HL-60 (cell line): Measurements from ENCODE around the gene GH1.

Source experiments
- DNase-seq, 2 experiments: peaks; one replicate each; pipeline ENCODE4 v3.0.0-alpha.2; 2010 to 2020; ENCODE audit warnings: low read depth in 1 of 2, low spot score in 1 of 2
- H3K27ac ChIP-seq: fragments of 250-450 bp; sonication (Bioruptor Pico); replicated peaks from 2 replicates; pipeline ENCODE4 v1.5.1; 2020; ENCODE audit warnings: mild to moderate bottlenecking, moderate library complexity
- H3K27me3 ChIP-seq: fragments of 250-450 bp; sonication (Bioruptor Pico); 2 replicates; pipeline ENCODE4 v1.5.1; 2021; ENCODE audit warnings: mild to moderate bottlenecking, moderate library complexity; ENCODE audit not compliant: insufficient read depth, poor library complexity, severe bottlenecking
- H3K4me3 ChIP-seq: replicated peaks from 2 replicates; pipeline ENCODE4 v1.5.1; 2011; ENCODE audit warnings: mild to moderate bottlenecking, control low read depth, low read length; ENCODE audit not compliant: insufficient read depth
- CTCF ChIP-seq: IDR thresholded peaks from one replicate; pipeline ENCODE4 v1.5.1; 2011; ENCODE audit warnings: low read length, control low read depth, inconsistent platforms; ENCODE audit not compliant: insufficient read depth
- GABPA ChIP-seq: IDR thresholded peaks from 2 replicates; pipeline ENCODE4 v1.6.1; 2012; ENCODE audit warnings: low read depth
- POLR2AphosphoS5 ChIP-seq: IDR thresholded peaks from 2 replicates; pipeline ENCODE4 v1.6.1; 2012; ENCODE audit warnings: low read depth
- REST ChIP-seq: IDR thresholded peaks from 2 replicates; pipeline ENCODE4 v1.6.1; 2012; ENCODE audit warnings: low read depth; ENCODE audit not compliant: insufficient replicate concordance
- SPI1 ChIP-seq: IDR thresholded peaks from 2 replicates; pipeline ENCODE4 v1.6.1; 2012; ENCODE audit warnings: low read depth, mild to moderate bottlenecking, borderline replicate concordance

GH1 gene

GRCh38 chr17:63934183-63935112 is 15.8 kb upstream of the GH1 start:
- H3K4me3 ChIP-seq = no peak overlapping the region
- H3K27ac ChIP-seq = no peak overlapping the region
- peak in 1 of 2 experiments; percentile 54 for DNase-seq
- no peak for TF ChIP-seq SPI1
- TF ChIP-seq REST = no peak
- TF ChIP-seq GABPA = no peak
- H3K27me3 ChIP-seq = no peaks in the 10 kb centered on the region

- no peak for DNase-seq
- Histone ChIP-seq H3K4me3 (no peak overlapping the region), H3K27ac (no peak overlapping the region), H3K27me3 (no peaks in the 10 kb centered on the region)
- no peak for TF ChIP-seq REST
- no peak for TF ChIP-seq GABPA
- TF ChIP-seq CTCF = no peak
- no peak for TF ChIP-seq SPI1
- no peak for TF ChIP-seq POLR2AphosphoS5
Measured at GRCh38 chr17:63933598-63933997, 15.0 kb upstream of the GH1 start.

- no peak overlapping the region for H3K4me3 ChIP-seq
- TF ChIP-seq CTCF (no peak), SPI1 (no peak), GABPA (no peak), REST (no peak)
Measured at GRCh38 chr17:63932721-63933120, 14.1 kb upstream of the GH1 start.

More at GRCh38 chr17:63932721-63933120, 14.1 kb upstream of the GH1 start:
- no peaks in the 10 kb centered on the region for H3K27me3 ChIP-seq
- H3K27ac ChIP-seq = no peak overlapping the region
- DNase-seq = no peak
